ENCODE data around the gene SVOP.

GRCh38 chr12:108938247-108938924, 82.5 kb downstream of the SVOP start:
- TF ChIP-seq CTCF (conservative IDR thresholded peaks at IDR 0.05; ENCODE audit: low read depth in 2 of 2) = no peak
- TF ChIP-seq EZH2 (IDR thresholded peaks at IDR 0.05; ENCODE audit: low read depth, unreplicated experiment) = no peak
- TF ChIP-seq REST (IDR thresholded peaks at IDR 0.05; ENCODE audit: unreplicated experiment) = no peak
- TF ChIP-seq EZH2phosphoT487 (IDR thresholded peaks at IDR 0.05; ENCODE audit: unreplicated experiment) = no peak

All from GM23338 (cell line).